ENCODE results near the gene CLTA. TPM values are rescaled to one million over a fixed set of nuclear protein-coding genes. Genes with fewer than 3 reads are reported as not detected.

Gene CLTA
- total and polyA plus RNA-seq, 2 donors (not counting 1 experiment from before 2014, with no cell fraction given): 32.3 to 71.0 TPM

DNA sequence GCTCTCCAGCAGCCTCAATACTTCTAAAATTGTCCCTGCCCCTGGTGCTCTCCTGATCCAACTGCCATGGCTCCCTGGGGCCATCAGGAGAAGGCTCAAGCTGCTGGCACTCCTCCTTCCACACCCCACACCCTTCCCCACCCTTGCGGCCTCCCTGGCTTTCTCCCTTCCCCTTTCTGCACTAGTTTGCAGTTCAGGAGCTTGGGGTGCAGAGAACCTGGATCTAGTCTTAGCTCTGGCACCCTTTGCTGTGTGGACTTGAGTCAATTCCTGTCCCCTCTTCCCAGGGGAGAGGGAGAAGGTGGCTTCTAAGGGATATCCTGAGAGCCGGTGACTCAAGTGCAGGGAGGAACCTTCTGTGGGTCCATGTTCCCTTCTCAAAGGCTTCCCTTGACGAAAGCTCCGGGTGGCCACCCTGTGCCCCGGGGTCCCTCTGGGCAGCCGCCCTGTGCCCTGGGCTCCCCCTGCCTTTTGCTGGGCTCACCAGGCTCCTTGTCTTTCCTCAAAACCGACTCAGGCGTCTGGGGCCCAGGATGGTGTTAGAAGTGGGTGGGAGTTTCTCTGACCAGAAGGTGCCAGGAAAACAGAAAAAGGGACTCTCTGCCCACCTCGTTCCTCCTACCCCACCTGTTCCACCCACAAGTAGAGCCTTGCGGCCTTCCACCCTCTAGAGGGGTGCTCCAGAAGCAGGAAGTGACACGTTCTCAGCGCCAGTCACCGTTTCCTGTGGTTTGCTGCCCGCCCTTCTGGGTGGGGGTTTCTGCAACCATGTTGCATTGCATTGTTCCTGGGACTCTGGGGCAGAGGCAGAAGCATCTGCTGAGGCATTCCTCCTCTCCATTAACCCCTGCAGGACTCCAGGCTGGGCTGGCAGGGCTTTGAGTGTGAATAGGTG is 39.2 kb upstream of the CLTA start:
- Histone ChIP-seq H3K27me3 (replicated peaks in 1 of 4; ENCODE audit: control extremely low read depth in 1 of 4, control insufficient read depth in 3 of 4, insufficient read depth in 4 of 4, low read length in 3 of 4) (no peaks in the 10 kb centered on the region), H3K36me3 (replicated peaks in 1 of 2; ENCODE audit: control extremely low read depth in 1 of 2, control insufficient read depth in 1 of 2, extremely low read depth in 1 of 2, insufficient read depth in 2 of 2, low read length in 1 of 2) (peaks cover 0 to 5% of the 10 kb centered on the region in 2 experiments), H3K27ac (ENCODE audit: low read length in 2 of 2) (peak overlapping the region; percentile 94 to 97), H3K9me3 (ENCODE audit: control extremely low read depth in 1 of 3, control insufficient read depth in 2 of 3, insufficient read depth in 1 of 3, low read length in 2 of 3) (peaks cover 0 to 6% (median under 1%) of the 10 kb centered on the region in 3 donors), H3K4me1 (ENCODE audit: control insufficient read depth in 2 of 2, insufficient read depth in 2 of 2, low read length in 2 of 2) (peaks cover 41 to 66% of the 10 kb centered on the region in 2 donors), H2AFZ (ENCODE audit: insufficient read depth, low read depth, low read length, poor library complexity, severe bottlenecking) (peak overlapping the region; percentile 62), H3K4me3 (ENCODE audit: control extremely low read depth in 1 of 5, extremely low read depth in 1 of 5, insufficient read depth in 1 of 5, low read depth in 2 of 5, low read length in 4 of 5) (peak overlapping the region; percentile 22 to 56 (median 44)), H4K20me1 (ENCODE audit: control insufficient read depth, insufficient read depth, low read length, poor library complexity, severe bottlenecking) (no peaks in the 10 kb centered on the region), H3K4me2 (replicated peaks; ENCODE audit: low read depth, low read length, poor library complexity, severe bottlenecking) (peak overlapping the region; percentile 75), H3K9ac (ENCODE audit: low read length) (peak overlapping the region; percentile 56), H3K79me2 (ENCODE audit: control insufficient read depth, insufficient read depth, low read length) (peaks cover 24% of the 10 kb centered on the region)
- POLR2A ChIA-PET: interaction anchor here (0.7 to 0.8 kb wide), 2 partner anchors 8 to 15 kb away, joined by 3 read pairs; partner anchors contain the start of gene GLIPR2
- DNase-seq: peak; percentile 90
- peaks cover 56% of the 10 kb centered on the region for H3K4me1 Mint-ChIP-seq
- 17% methylated on average over 7 of the region's 14 CpGs for WGBS (ENCODE audit: insufficient coverage)
- peak overlapping the region; percentile 87 for H3K4me3 Mint-ChIP-seq
- TF ChIP-seq EZH2 (IDR thresholded peaks at IDR 0.05; ENCODE audit: borderline replicate concordance, insufficient read depth, low read depth, low read length, poor library complexity, severe bottlenecking): no peak
- TF ChIP-seq, protein P1, sequence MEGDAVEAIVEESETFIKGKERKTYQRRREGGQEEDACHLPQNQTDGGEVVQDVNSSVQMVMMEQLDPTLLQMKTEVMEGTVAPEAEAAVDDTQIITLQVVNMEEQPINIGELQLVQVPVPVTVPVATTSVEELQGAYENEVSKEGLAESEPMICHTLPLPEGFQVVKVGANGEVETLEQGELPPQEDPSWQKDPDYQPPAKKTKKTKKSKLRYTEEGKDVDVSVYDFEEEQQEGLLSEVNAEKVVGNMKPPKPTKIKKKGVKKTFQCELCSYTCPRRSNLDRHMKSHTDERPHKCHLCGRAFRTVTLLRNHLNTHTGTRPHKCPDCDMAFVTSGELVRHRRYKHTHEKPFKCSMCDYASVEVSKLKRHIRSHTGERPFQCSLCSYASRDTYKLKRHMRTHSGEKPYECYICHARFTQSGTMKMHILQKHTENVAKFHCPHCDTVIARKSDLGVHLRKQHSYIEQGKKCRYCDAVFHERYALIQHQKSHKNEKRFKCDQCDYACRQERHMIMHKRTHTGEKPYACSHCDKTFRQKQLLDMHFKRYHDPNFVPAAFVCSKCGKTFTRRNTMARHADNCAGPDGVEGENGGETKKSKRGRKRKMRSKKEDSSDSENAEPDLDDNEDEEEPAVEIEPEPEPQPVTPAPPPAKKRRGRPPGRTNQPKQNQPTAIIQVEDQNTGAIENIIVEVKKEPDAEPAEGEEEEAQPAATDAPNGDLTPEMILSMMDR (IDR thresholded peaks at IDR 0.05): no peak
- no peaks in the 10 kb centered on the region for H3K27me3 Mint-ChIP-seq
- CTCF ChIA-PET: interaction anchor here (0.6 to 5.9 kb wide), 8 partner anchors 10 to 257 kb away, joined by 3 to 54 read pairs (median 5); partner anchors contain the start of genes CCIN, CLTA and GLIPR2
- peak overlapping the region; percentile 98 for H3K27ac Mint-ChIP-seq
- ATAC-seq (ENCODE audit: low read depth): peak; percentile 98
- no peaks in the 10 kb centered on the region for H3K9me3 Mint-ChIP-seq (ENCODE audit: insufficient read depth)
- intact Hi-C loops (cut with micrococcal nuclease): loop anchor here (1.0 to 5.0 kb wide), 5 partner anchors 8 to 251 kb away; partner anchors contain the start of genes GLIPR2 and RNF38

Measured in B cell (primary cell).